ENCODE results near the gene NDUFC1.

Gene NDUFC1

DNA sequence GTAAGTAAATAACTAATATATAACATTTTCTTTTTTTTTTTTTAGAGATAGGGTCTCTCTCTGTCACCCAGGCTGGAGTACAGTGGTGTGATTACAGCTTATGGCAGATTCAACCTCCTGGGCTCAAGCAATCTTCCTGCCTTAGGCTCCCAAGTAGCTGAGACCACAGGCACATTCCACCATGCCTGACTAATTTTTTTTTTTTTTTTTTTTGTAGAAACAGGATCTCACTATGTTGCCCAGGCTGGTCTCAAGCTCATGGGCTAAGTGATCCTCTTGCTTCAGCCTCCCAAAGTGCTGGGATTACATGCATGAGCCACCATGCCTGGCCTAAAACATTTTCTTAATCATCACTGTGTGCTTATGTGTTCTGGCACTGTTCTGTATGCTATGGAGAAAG, 55.0 kb downstream of the NDUFC1 start:
- Histone ChIP-seq H3K9me3 (ENCODE audit: control insufficient read depth, insufficient read depth, low read depth, low read length) (no peaks in the 10 kb centered on the region), H3K9ac (ENCODE audit: low read length) (no peak overlapping the region), H3K36me3 (ENCODE audit: control insufficient read depth, insufficient read depth, low read length) (no peaks in the 10 kb centered on the region), H3K27me3 (ENCODE audit: control insufficient read depth, insufficient read depth, low read length) (no peaks in the 10 kb centered on the region), H3K27ac (ENCODE audit: low read depth, low read length) (no peak overlapping the region), H3K4me3 (ENCODE audit: low read depth, low read length) (no peak overlapping the region), H3K4me1 (ENCODE audit: control insufficient read depth, insufficient read depth, low read length) (peaks cover 6% of the 10 kb centered on the region)

DNA sequence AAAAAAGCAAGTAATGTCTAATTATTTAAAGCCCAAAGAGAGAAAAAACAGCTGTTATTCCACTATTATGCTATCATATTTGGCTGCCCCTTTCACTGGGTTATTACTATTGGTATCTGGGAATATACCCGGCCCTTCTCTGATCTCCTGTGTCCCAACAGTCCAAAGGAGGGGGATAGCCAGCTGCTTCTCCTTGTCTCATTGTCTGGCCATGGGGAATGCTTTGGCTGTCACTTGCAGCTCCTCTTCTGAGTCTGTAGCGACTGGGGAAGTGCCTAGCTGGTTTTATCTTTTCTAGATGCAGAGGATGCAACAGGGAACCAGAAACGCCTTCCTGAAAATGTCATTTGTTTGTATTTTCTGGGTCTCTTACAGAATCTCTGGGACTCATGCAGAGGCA, 56.1 kb downstream of the NDUFC1 start:
- no peaks in the 10 kb centered on the region for H3K27me3 ChIP-seq (ENCODE audit: control insufficient read depth, insufficient read depth, low read length)
- no peak overlapping the region for H3K27ac ChIP-seq (ENCODE audit: low read depth, low read length)

DNA sequence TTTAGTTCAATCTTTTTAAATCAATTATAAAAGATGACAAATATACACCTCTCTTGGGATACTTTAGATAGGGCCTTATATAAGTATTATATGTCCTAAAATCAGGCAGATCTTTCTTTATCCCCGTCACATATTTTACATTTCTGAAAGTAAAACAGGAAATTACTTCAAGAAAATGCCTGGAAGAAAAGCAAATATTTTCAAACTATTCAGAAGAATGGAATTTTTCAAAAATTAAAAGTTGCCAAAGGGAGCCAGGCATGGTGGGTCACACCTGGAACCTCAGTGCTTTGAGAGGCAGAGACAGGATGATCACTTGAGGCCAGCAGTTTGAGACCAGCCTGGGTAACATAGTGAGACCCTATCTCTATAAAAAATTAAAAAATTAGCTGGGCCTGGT, 56.7 kb downstream of the NDUFC1 start:
- Histone ChIP-seq H3K9ac (ENCODE audit: low read length) (no peak overlapping the region), H3K4me1 (ENCODE audit: control insufficient read depth, insufficient read depth, low read length) (peaks cover 22% of the 10 kb centered on the region), H3K36me3 (ENCODE audit: control insufficient read depth, insufficient read depth, low read length) (no peaks in the 10 kb centered on the region)

More for the DNA sequence above, 56.1 kb downstream of the NDUFC1 start:
- Histone ChIP-seq H3K9me3 (ENCODE audit: control insufficient read depth, insufficient read depth, low read depth, low read length) (no peaks in the 10 kb centered on the region), H3K36me3 (ENCODE audit: control insufficient read depth, insufficient read depth, low read length) (no peaks in the 10 kb centered on the region), H3K4me3 (ENCODE audit: low read depth, low read length) (no peak overlapping the region), H3K4me1 (ENCODE audit: control insufficient read depth, insufficient read depth, low read length) (peaks cover 17% of the 10 kb centered on the region), H3K9ac (ENCODE audit: low read length) (no peak overlapping the region)

DNA sequence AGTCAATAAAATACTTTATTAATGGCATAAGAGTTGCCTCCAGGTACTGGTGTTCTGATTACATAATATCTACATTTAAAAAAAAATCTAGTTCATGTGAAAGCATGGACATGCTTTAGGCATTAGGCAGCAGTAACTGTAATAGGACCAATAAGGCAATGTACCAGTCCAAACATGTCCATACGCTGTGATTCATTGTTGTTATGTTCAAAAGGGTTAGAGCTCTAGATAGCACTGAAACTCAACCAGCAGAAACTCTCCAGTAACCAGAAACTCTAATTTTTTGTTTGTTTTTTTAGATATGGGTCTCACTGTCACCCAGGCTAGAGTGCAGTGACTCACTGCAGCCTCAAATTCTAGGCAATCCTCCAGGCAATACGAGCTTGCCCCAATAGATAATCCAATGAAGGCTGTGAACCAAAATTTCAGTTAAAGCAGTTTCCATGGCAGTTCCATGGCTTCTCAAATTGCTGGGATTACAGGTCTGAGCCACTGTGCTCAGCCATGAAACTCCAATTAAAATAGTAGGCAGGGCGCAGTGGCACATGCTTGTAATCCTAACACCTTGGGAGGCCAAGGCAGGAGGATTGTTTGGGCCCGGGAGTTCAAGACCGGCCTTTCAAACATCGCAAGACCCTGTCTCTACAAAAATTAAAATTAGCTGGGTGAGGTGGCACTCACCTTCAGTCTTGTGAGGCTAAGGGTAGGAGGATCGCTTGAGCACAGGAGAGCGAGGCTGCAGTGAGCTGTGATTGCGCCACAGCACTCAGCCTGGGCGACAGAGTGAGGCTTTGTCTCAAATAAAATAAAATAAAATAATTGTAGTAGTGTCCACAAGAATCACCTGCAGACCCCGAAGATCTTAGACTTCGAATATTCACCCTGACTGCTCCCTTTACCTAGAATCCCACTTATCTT, 58.6 kb downstream of the NDUFC1 start:
- Histone ChIP-seq H3K9ac (ENCODE audit: low read length) (no peak overlapping the region), H3K9me3 (ENCODE audit: control insufficient read depth, insufficient read depth, low read depth, low read length) (peaks cover 7% of the 10 kb centered on the region), H3K27ac (ENCODE audit: low read depth, low read length) (no peak overlapping the region), H3K36me3 (ENCODE audit: control insufficient read depth, insufficient read depth, low read length) (no peaks in the 10 kb centered on the region), H3K27me3 (ENCODE audit: control insufficient read depth, insufficient read depth, low read length) (no peaks in the 10 kb centered on the region), H3K4me3 (ENCODE audit: low read depth, low read length) (no peak overlapping the region), H3K4me1 (ENCODE audit: control insufficient read depth, insufficient read depth, low read length) (peaks cover 22% of the 10 kb centered on the region)

More for the DNA sequence above, 56.7 kb downstream of the NDUFC1 start:
- Histone ChIP-seq H3K27me3 (ENCODE audit: control insufficient read depth, insufficient read depth, low read length) (no peaks in the 10 kb centered on the region), H3K9me3 (ENCODE audit: control insufficient read depth, insufficient read depth, low read depth, low read length) (no peaks in the 10 kb centered on the region), H3K27ac (ENCODE audit: low read depth, low read length) (no peak overlapping the region), H3K4me3 (ENCODE audit: low read depth, low read length) (no peak overlapping the region)

DNA sequence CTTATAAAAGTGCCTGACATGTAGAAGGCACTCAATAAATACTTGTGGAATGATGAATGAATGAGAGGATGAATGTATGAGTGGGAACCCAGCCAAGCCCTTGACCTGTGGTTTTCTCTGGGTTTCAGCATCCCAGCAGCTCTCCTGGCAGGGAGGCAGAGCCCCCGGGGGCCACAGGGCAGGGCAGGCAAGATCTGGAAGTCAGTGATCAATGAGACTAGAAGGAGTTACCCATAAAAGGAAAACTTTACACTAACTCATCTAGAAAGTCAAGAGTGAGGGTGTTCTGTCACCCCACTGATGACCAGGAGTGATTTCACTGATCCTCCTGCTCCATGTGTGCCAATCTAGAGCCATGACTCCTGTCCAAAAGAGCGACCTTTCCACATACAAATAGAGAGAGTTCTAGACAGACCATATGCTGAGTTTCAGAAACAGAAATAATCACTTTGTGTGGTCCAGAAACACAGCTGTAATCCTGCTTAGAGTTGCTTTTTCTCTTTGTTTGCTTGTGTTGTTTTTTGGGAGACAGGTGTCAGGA, 59.7 kb downstream of the NDUFC1 start:
- Histone ChIP-seq H3K9ac (ENCODE audit: low read length) (no peak overlapping the region), H3K27ac (ENCODE audit: low read depth, low read length) (no peak overlapping the region), H3K9me3 (ENCODE audit: control insufficient read depth, insufficient read depth, low read depth, low read length) (peaks cover 9% of the 10 kb centered on the region), H3K4me1 (ENCODE audit: control insufficient read depth, insufficient read depth, low read length) (peaks cover 22% of the 10 kb centered on the region), H3K4me3 (ENCODE audit: low read depth, low read length) (no peak overlapping the region), H3K36me3 (ENCODE audit: control insufficient read depth, insufficient read depth, low read length) (no peaks in the 10 kb centered on the region), H3K27me3 (ENCODE audit: control insufficient read depth, insufficient read depth, low read length) (no peaks in the 10 kb centered on the region)

DNA sequence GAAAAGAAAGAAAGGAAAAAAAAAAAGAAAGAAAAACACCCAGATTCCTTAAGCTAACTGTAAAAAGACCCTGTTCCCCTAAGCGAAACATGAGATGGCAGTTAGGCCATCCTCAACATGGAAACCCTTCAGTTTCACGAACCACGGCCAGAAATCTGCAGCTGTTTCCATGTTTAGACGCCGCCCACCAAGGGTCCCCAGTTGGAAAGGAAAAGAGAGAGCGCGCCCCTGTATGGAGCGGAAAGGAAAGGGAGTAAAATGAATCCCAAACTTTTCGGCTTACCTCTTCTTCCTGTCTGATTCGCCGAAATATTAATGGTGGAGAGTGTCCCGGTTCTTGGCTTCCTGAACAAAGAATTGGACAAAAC, 60.5 kb downstream of the NDUFC1 start:
- H3K27ac ChIP-seq (ENCODE audit: low read depth, low read length), result peak overlapping the region; percentile 73
- H3K27me3 ChIP-seq (ENCODE audit: control insufficient read depth, insufficient read depth, low read length), result no peaks in the 10 kb centered on the region
- H3K9ac ChIP-seq (ENCODE audit: low read length), result peak overlapping the region; percentile 15
- no peaks in the 10 kb centered on the region for H3K36me3 ChIP-seq (ENCODE audit: control insufficient read depth, insufficient read depth, low read length)
- H3K4me1 ChIP-seq (ENCODE audit: control insufficient read depth, insufficient read depth, low read length), result peaks cover 22% of the 10 kb centered on the region
- peaks cover 9% of the 10 kb centered on the region for H3K9me3 ChIP-seq (ENCODE audit: control insufficient read depth, insufficient read depth, low read depth, low read length)
- H3K4me3 ChIP-seq (ENCODE audit: low read depth, low read length), result no peak overlapping the region

DNA sequence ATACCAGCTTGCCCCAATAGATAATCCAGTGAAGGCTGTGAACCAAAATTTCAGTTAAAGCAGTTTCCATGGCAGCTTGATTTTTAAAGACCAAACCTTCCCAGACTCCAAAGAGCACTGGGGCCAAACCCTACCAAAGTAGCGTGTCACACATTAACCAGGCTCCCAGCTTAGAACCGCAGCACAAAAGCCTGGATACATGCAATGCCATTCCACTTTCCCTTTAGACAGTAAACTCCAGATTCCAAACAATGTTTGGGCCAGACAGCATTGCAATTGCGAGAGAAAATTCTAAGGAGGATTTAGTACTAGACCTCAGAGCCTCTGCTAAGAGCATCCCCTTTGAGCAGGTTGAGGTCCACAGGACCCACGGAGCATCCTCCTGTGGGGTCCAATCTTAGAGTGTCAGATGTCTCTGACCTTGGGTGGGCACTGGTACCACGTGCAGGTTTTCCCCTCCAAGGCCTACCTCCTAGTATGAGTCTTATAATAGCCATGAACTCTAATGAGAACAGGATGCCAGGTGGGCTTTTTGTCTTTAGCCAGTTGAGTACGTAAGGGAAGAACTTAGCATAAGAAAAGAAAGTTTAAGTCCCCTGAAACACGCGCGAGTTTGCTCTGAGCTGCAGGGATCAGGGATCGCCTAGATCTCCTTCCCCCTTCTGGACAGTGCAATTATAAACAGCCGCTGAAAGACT, 61.0 kb downstream of the NDUFC1 start:
- Histone ChIP-seq H3K9ac (ENCODE audit: low read length) (peak overlapping the region; percentile 15), H3K36me3 (ENCODE audit: control insufficient read depth, insufficient read depth, low read length) (no peaks in the 10 kb centered on the region), H3K9me3 (ENCODE audit: control insufficient read depth, insufficient read depth, low read depth, low read length) (peaks cover 9% of the 10 kb centered on the region), H3K27ac (ENCODE audit: low read depth, low read length) (peak overlapping the region; percentile 73), H3K4me1 (ENCODE audit: control insufficient read depth, insufficient read depth, low read length) (peaks cover 22% of the 10 kb centered on the region), H3K27me3 (ENCODE audit: control insufficient read depth, insufficient read depth, low read length) (no peaks in the 10 kb centered on the region), H3K4me3 (ENCODE audit: low read depth, low read length) (peak overlapping the region; percentile 18; the same call in 1 of the 2 replicates)

All from HUES6 (cell line).